Measurements from ENCODE around the gene MDFIC. TPM values are rescaled to one million over a fixed set of nuclear protein-coding genes. Genes with fewer than 3 reads are reported as not detected.

Gene MDFIC
- total and polyA plus RNA-seq, 4 donors: 3.2 to 6.6 (median 5.3) TPM

DNA sequence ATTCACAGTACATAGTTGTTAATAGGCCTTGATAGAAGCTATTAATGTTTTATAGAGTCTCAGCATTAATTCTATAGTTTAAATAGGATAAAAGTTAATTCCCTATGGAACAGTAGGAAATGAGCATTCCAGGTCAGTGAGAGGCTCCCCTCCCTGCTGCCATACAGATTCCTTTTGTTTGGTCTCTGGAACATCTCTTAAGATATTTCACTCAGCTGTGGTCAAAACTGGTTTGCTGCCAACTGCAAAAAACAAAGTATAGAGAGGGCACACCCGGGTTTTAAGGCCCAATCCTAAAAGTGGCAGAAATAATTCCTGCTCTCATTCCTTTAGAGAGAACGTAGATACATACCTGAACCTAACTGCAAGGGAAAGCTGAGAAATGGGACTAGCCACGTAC, 51.3 kb downstream of the MDFIC start:
- 88% methylated on average over 3 of the region's 3 CpGs for WGBS
- TF ChIP-seq FOXA2 (IDR thresholded peaks at IDR 0.05): no peak
- no peak for TF ChIP-seq EGR1 (IDR thresholded peaks at IDR 0.05; ENCODE audit: low read depth in 2 of 2)
- no peak for TF ChIP-seq NR2F2 (IDR thresholded peaks at IDR 0.05)
- TF ChIP-seq HNF4A (conservative IDR thresholded peaks at IDR 0.05): no peak
- no peak for TF ChIP-seq GABPA (IDR thresholded peaks at IDR 0.05 in 1 of 2, conservative IDR thresholded peaks at IDR 0.05 in 1 of 2)
- TF ChIP-seq SP1 (IDR thresholded peaks at IDR 0.05): no peak
- DNase-seq (ENCODE audit: low spot score): no peak
- no peaks in the 10 kb centered on the region for H3K27me3 ChIP-seq (ENCODE audit: control insufficient read depth in 4 of 4, insufficient read depth in 4 of 4, low read length in 3 of 4)
- H3K9me3 ChIP-seq (ENCODE audit: control insufficient read depth in 4 of 4, low read length in 3 of 4): no peaks in the 10 kb centered on the region
- H3K4me1 ChIP-seq (ENCODE audit: control insufficient read depth in 4 of 4, insufficient read depth in 4 of 4, low read length in 3 of 4): peaks cover 0 to 7% (median 2%) of the 10 kb centered on the region in 4 donors
- no peak overlapping the region for H3K9ac ChIP-seq (ENCODE audit: low read depth in 1 of 2, low read length in 2 of 2)
- no peaks in the 10 kb centered on the region for H3K36me3 ChIP-seq (ENCODE audit: control insufficient read depth in 4 of 4, insufficient read depth in 3 of 4, low read depth in 1 of 4, low read length in 3 of 4)
- no peak overlapping the region for H3K27ac ChIP-seq (ENCODE audit: low read depth in 1 of 2, low read length in 2 of 2)
- H3K4me3 ChIP-seq (ENCODE audit: low read depth in 1 of 3, low read length in 3 of 3): no peak overlapping the region

GRCh38 chr7:114975401-114975800, 53.5 kb downstream of the MDFIC start:
- Histone ChIP-seq H3K4me3 (ENCODE audit: low read depth in 1 of 3, low read length in 3 of 3) (no peak overlapping the region), H3K9me3 (ENCODE audit: control insufficient read depth in 4 of 4, low read length in 3 of 4) (no peaks in the 10 kb centered on the region), H3K27ac (ENCODE audit: low read depth in 1 of 2, low read length in 2 of 2) (no peak overlapping the region), H3K36me3 (ENCODE audit: control insufficient read depth in 4 of 4, insufficient read depth in 3 of 4, low read depth in 1 of 4, low read length in 3 of 4) (no peaks in the 10 kb centered on the region), H3K9ac (ENCODE audit: low read depth in 1 of 2, low read length in 2 of 2) (no peak overlapping the region), H3K27me3 (ENCODE audit: control insufficient read depth in 4 of 4, insufficient read depth in 4 of 4, low read length in 3 of 4) (no peaks in the 10 kb centered on the region), H3K4me1 (ENCODE audit: control insufficient read depth in 4 of 4, insufficient read depth in 4 of 4, low read length in 3 of 4) (peaks cover 0 to 8% (median 2%) of the 10 kb centered on the region in 4 donors)
- 74% methylated on average over 2 of the region's 2 CpGs for WGBS
- no peak for TF ChIP-seq HNF4A (conservative IDR thresholded peaks at IDR 0.05)
- TF ChIP-seq FOXA1 (IDR thresholded peaks at IDR 0.05): no peak
- TF ChIP-seq HNF4G (IDR thresholded peaks at IDR 0.05): no peak
- TF ChIP-seq EGR1 (IDR thresholded peaks at IDR 0.05; ENCODE audit: low read depth in 2 of 2): no peak
- TF ChIP-seq JUND (IDR thresholded peaks at IDR 0.05): no peak
- TF ChIP-seq GABPA (IDR thresholded peaks at IDR 0.05 in 1 of 2, conservative IDR thresholded peaks at IDR 0.05 in 1 of 2): no peak
- TF ChIP-seq, protein P1, sequence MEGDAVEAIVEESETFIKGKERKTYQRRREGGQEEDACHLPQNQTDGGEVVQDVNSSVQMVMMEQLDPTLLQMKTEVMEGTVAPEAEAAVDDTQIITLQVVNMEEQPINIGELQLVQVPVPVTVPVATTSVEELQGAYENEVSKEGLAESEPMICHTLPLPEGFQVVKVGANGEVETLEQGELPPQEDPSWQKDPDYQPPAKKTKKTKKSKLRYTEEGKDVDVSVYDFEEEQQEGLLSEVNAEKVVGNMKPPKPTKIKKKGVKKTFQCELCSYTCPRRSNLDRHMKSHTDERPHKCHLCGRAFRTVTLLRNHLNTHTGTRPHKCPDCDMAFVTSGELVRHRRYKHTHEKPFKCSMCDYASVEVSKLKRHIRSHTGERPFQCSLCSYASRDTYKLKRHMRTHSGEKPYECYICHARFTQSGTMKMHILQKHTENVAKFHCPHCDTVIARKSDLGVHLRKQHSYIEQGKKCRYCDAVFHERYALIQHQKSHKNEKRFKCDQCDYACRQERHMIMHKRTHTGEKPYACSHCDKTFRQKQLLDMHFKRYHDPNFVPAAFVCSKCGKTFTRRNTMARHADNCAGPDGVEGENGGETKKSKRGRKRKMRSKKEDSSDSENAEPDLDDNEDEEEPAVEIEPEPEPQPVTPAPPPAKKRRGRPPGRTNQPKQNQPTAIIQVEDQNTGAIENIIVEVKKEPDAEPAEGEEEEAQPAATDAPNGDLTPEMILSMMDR (IDR thresholded peaks at IDR 0.05; ENCODE audit: low read depth, low read length, missing input control): no peak
- TF ChIP-seq ZBTB33 (IDR thresholded peaks at IDR 0.05): no peak
- DNase-seq (ENCODE audit: low spot score): no peak

DNA sequence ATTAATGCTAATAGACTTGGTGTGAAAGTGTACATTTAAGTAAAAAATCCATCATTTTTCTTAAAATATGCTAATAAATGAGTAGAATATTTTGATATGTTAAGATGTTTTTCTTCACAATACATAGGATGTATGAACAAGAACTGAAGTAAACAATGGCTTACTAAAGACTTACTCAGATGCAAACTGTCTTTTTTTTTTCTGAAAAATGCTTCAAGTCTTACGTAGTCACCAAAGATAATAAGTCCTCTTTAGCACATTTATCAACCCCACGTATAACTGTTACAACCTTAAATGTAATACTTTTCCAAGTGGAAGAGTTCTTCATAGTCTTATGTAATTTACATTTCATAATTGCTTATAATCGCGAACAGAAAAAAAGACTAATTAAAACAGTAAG, 54.8 kb downstream of the MDFIC start:
- Histone ChIP-seq H3K27me3 (ENCODE audit: control insufficient read depth in 4 of 4, insufficient read depth in 4 of 4, low read length in 3 of 4) (no peaks in the 10 kb centered on the region), H3K27ac (ENCODE audit: low read depth in 1 of 2, low read length in 2 of 2) (no peak overlapping the region), H3K36me3 (ENCODE audit: control insufficient read depth in 4 of 4, insufficient read depth in 3 of 4, low read depth in 1 of 4, low read length in 3 of 4) (no peaks in the 10 kb centered on the region), H3K9ac (ENCODE audit: low read depth in 1 of 2, low read length in 2 of 2) (no peak overlapping the region), H3K4me1 (ENCODE audit: control insufficient read depth in 4 of 4, insufficient read depth in 4 of 4, low read length in 3 of 4) (peaks cover 2 to 9% (median 3%) of the 10 kb centered on the region in 4 donors), H3K4me3 (ENCODE audit: low read depth in 1 of 3, low read length in 3 of 3) (no peak overlapping the region), H3K9me3 (ENCODE audit: control insufficient read depth in 4 of 4, low read length in 3 of 4) (no peaks in the 10 kb centered on the region)
- TF ChIP-seq ATF3 (IDR thresholded peaks at IDR 0.05) (no peak), ZBTB33 (IDR thresholded peaks at IDR 0.05) (no peak), RAD21 (IDR thresholded peaks at IDR 0.05) (no peak), NR2F2 (IDR thresholded peaks at IDR 0.05) (no peak), FOXA2 (IDR thresholded peaks at IDR 0.05) (no peak), RXRA (IDR thresholded peaks at IDR 0.05) (no peak), HNF4G (IDR thresholded peaks at IDR 0.05) (no peak), TAF1 (conservative IDR thresholded peaks at IDR 0.05) (no peak), YY1 (IDR thresholded peaks at IDR 0.05) (no peak), JUND (IDR thresholded peaks at IDR 0.05) (no peak), GABPA (IDR thresholded peaks at IDR 0.05 in 1 of 2, conservative IDR thresholded peaks at IDR 0.05 in 1 of 2) (no peak)
- TF ChIP-seq, protein P1 (IDR thresholded peaks at IDR 0.05; ENCODE audit: low read depth, low read length, missing input control): no peak
- TF ChIP-seq, protein P2, sequence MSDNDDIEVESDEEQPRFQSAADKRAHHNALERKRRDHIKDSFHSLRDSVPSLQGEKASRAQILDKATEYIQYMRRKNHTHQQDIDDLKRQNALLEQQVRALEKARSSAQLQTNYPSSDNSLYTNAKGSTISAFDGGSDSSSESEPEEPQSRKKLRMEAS (IDR thresholded peaks at IDR 0.05): no peak
- WGBS: 88% methylated on average over 4 of the region's 4 CpGs
- DNase-seq (ENCODE audit: low spot score): no peak

Measured in liver (tissue), 9 donors.